CD14-positive monocyte (primary cell): Measurements from ENCODE around the gene IP6K2. TPM values are rescaled to one million over a fixed set of nuclear protein-coding genes. Genes with fewer than 3 reads are reported as not detected.

Experiments
- DNase-seq, 3 donors: peaks; one replicate each; pipeline ENCODE4 v3.0.0-alpha.2; 2011 to 2022
- H2AFZ ChIP-seq: 2 replicates; pipeline ENCODE4 v1.6.0; 2012; ENCODE audit warnings: mild to moderate bottlenecking, low read depth, low read length, inconsistent platforms; ENCODE audit not compliant: insufficient read depth, poor library complexity, severe bottlenecking
- H3K27ac ChIP-seq, 2 donors: 1 replicate in 1 of 2; 2 replicates in 1 of 2; pipeline ENCODE4 v1.5.1; 2012 to 2013; ENCODE audit warnings: low read length in 2 of 2, control low read depth in 1 of 2, inconsistent platforms in 1 of 2, low read depth in 1 of 2, mild to moderate bottlenecking in 1 of 2
- H3K27me3 ChIP-seq, 2 donors: one replicate each; pipeline versions ENCODE4 v1.6.0 to v1.6.1; 2011 to 2013; ENCODE audit warnings: low read length in 2 of 2; ENCODE audit not compliant: control insufficient read depth in 2 of 2, insufficient read depth in 2 of 2
- H3K36me3 ChIP-seq, 2 donors: replicated peaks in 1 of 2; 1 replicate in 1 of 2; 2 replicates in 1 of 2; pipeline versions ENCODE4 v1.5.1 to v1.6.1; 2012 to 2013; ENCODE audit warnings: low read length in 2 of 2, control low read depth in 1 of 2, inconsistent platforms in 1 of 2, mild to moderate bottlenecking in 1 of 2; ENCODE audit not compliant: insufficient read depth in 2 of 2, control insufficient read depth in 1 of 2
- H3K4me1 ChIP-seq, 2 donors: 1 replicate in 1 of 2; 2 replicates in 1 of 2; pipeline versions ENCODE4 v1.5.1 to v1.6.1; 2012 to 2013; ENCODE audit warnings: low read length in 2 of 2, control low read depth in 1 of 2, inconsistent platforms in 1 of 2, mild to moderate bottlenecking in 1 of 2, moderate library complexity in 1 of 2; ENCODE audit not compliant: insufficient read depth in 2 of 2, control insufficient read depth in 1 of 2
- H3K4me2 ChIP-seq: replicated peaks from 2 replicates; pipeline ENCODE3; 2012; ENCODE audit warnings: low read length, moderate library complexity, mild to moderate bottlenecking; ENCODE audit not compliant: poor library complexity, severe bottlenecking; ENCODE audit errors: extremely low read depth
- H3K4me3 ChIP-seq, 3 experiments: fragments of 200-600 bp in 1 of 3; sonication (generic) in 1 of 3; replicated peaks in 1 of 3; 1 replicate in 2 of 3; 2 replicates in 1 of 3; pipeline ENCODE4 v1.5.1; 2011 to 2013; ENCODE audit warnings: low read length in 3 of 3, mild to moderate bottlenecking in 3 of 3, control low read depth in 2 of 3, low read depth in 2 of 3, inconsistent platforms in 1 of 3, moderate library complexity in 1 of 3
- H3K79me2 ChIP-seq: 2 replicates; pipeline ENCODE4 v1.6.0; 2012; ENCODE audit warnings: mild to moderate bottlenecking, control low read depth, inconsistent platforms, low read length, moderate library complexity; ENCODE audit not compliant: insufficient read depth
- H3K9ac ChIP-seq: 2 replicates; pipeline ENCODE4 v1.6.0; 2017; ENCODE audit warnings: low read length, mild to moderate bottlenecking; ENCODE audit not compliant: insufficient read depth, poor library complexity, severe bottlenecking
- H3K9me3 ChIP-seq, 2 donors: replicated peaks in 1 of 2; 1 replicate in 1 of 2; 2 replicates in 1 of 2; pipeline versions ENCODE4 v1.5.1 to v1.6.1; 2012 to 2013; ENCODE audit warnings: low read length in 2 of 2, control low read depth in 1 of 2; ENCODE audit not compliant: control insufficient read depth in 1 of 2, insufficient read depth in 1 of 2
- H4K20me1 ChIP-seq: 2 replicates; pipeline ENCODE4 v1.6.0; 2012; ENCODE audit warnings: mild to moderate bottlenecking, low read length, control low read depth, moderate library complexity; ENCODE audit not compliant: insufficient read depth
- H3K27ac Mint-ChIP-seq, 7 donors: one replicate each; pipeline ENCODE4 v1.8.0; 2020; ENCODE audit warnings: mild to moderate bottlenecking in 7 of 7, mixed read lengths in 7 of 7, moderate library complexity in 6 of 7, inconsistent platforms in 2 of 7
- H3K27me3 Mint-ChIP-seq, 3 donors: one replicate each; pipeline ENCODE4 v1.8.0; 2021 to 2022; ENCODE audit warnings: low read depth in 3 of 3, mild to moderate bottlenecking in 3 of 3, mixed read lengths in 3 of 3, moderate library complexity in 3 of 3, inconsistent platforms in 1 of 3
- H3K36me3 Mint-ChIP-seq, 2 donors: one replicate each; pipeline ENCODE4 v1.8.0; 2020; ENCODE audit warnings: mixed read lengths in 2 of 2, inconsistent platforms in 1 of 2, mild to moderate bottlenecking in 1 of 2
- H3K4me1 Mint-ChIP-seq: one replicate; pipeline ENCODE4 v1.8.0; 2020; ENCODE audit warnings: mild to moderate bottlenecking, mixed read lengths
- H3K4me3 Mint-ChIP-seq, 2 donors: one replicate each; pipeline ENCODE4 v1.8.0; 2020; ENCODE audit warnings: mild to moderate bottlenecking in 2 of 2, mixed read lengths in 2 of 2, moderate library complexity in 1 of 2
- H3K9me3 Mint-ChIP-seq, 7 donors: one replicate each; pipeline ENCODE4 v1.8.0; 2020 to 2022; ENCODE audit warnings: mixed read lengths in 7 of 7, mild to moderate bottlenecking in 6 of 7, moderate library complexity in 6 of 7, inconsistent platforms in 2 of 7
- WGBS: methylation state at CpG from one replicate; pipeline ENCODE4 v1.1.5; 2013; ENCODE audit warnings: missing lambda C conversion rate; ENCODE audit not compliant: insufficient coverage; 5-methylcytosine and 5-hydroxymethylcytosine counted together
- intact Hi-C, 2 donors: fragments of 100-400 bp; cut with micrococcal nuclease; formaldehyde crosslinking; loops; one replicate each; pipeline versions ENCODE4 v1.15.0 to v1.15.1; 2023
- polyA plus RNA-seq, 3 donors: library from polyadenylated mRNA; depleted of rRNA in 1 of 3; unstranded in 2 of 3; stranded (reverse) in 1 of 3; fragments of 300-500 nt in 2 of 3; fragments of >200 nt in 1 of 3; fragmentation: Illumina TruSeq in 2 of 3; gene quantifications; 1 replicate in 2 of 3; 2 replicates in 1 of 3; pipeline ENCODE4 v1.2.3, GENCODE V29; 2012 to 2021
- small RNA-seq: library from RNA; depleted of rRNA; stranded (forward); fragments of <200 nt; gene quantifications from one replicate; pipeline ENCODE3, GENCODE V24; 2012; ENCODE audit warnings: low read depth; ENCODE audit not compliant: insufficient read length
- TF ChIP-seq, protein P1 (sequence below): fragments of 200-600 bp; IDR thresholded peaks from one replicate; pipeline ENCODE4 v1.8.0; 2022; ENCODE audit warnings: antibody characterized with exemption, mild to moderate bottlenecking

IP6K2 gene
- polyA plus RNA-seq, 3 donors = 16.5 to 53.8 (median 18.7) TPM

DNA sequence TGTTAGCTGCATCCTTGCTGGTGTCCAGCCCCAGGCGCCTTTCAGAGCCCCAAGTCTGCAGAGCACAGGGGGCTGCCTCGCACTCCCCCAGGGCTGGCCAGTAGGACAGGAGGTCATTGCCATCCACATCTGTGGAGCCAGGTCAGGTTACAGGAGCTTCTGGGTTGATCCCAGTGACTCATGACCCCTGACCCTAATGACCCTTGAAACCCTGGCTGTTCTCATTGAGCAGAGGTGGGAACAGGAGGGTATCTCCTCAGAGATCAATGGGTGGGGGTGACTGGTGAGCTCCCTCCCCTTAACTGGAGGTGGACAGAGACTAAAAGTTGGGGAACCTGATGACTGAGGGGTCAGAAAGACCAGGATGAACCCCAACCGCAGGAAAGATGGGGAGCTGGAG is 75.6 kb downstream of the IP6K2 start:
- Histone ChIP-seq H3K4me1 (peaks cover 2 to 3% of the 10 kb centered on the region in 2 donors), H2AFZ (no peak overlapping the region), H3K79me2 (no peaks in the 10 kb centered on the region), H3K4me3 (no peak overlapping the region), H3K36me3 (no peaks in the 10 kb centered on the region), H3K4me2 (no peak overlapping the region), H3K9me3 (no peaks in the 10 kb centered on the region), H3K9ac (no peak overlapping the region), H3K27ac (no peak overlapping the region), H4K20me1 (no peaks in the 10 kb centered on the region), H3K27me3 (no peaks in the 10 kb centered on the region)
- Mint-ChIP-seq H3K27me3 (peaks cover 2 to 5% (median 2%) of the 10 kb centered on the region in 3 donors), H3K4me3 (no peak overlapping the region), H3K4me1 (peaks cover 2% of the 10 kb centered on the region), H3K9me3 (no peaks in the 10 kb centered on the region), H3K27ac (no peak overlapping the region), H3K36me3 (no peaks in the 10 kb centered on the region)
- 94% methylated on average over 2 of the region's 3 CpGs for WGBS
- DNase-seq = no peak
- TF ChIP-seq, protein P1, sequence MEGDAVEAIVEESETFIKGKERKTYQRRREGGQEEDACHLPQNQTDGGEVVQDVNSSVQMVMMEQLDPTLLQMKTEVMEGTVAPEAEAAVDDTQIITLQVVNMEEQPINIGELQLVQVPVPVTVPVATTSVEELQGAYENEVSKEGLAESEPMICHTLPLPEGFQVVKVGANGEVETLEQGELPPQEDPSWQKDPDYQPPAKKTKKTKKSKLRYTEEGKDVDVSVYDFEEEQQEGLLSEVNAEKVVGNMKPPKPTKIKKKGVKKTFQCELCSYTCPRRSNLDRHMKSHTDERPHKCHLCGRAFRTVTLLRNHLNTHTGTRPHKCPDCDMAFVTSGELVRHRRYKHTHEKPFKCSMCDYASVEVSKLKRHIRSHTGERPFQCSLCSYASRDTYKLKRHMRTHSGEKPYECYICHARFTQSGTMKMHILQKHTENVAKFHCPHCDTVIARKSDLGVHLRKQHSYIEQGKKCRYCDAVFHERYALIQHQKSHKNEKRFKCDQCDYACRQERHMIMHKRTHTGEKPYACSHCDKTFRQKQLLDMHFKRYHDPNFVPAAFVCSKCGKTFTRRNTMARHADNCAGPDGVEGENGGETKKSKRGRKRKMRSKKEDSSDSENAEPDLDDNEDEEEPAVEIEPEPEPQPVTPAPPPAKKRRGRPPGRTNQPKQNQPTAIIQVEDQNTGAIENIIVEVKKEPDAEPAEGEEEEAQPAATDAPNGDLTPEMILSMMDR = no peak
- intact Hi-C loops = no loop called here

DNA sequence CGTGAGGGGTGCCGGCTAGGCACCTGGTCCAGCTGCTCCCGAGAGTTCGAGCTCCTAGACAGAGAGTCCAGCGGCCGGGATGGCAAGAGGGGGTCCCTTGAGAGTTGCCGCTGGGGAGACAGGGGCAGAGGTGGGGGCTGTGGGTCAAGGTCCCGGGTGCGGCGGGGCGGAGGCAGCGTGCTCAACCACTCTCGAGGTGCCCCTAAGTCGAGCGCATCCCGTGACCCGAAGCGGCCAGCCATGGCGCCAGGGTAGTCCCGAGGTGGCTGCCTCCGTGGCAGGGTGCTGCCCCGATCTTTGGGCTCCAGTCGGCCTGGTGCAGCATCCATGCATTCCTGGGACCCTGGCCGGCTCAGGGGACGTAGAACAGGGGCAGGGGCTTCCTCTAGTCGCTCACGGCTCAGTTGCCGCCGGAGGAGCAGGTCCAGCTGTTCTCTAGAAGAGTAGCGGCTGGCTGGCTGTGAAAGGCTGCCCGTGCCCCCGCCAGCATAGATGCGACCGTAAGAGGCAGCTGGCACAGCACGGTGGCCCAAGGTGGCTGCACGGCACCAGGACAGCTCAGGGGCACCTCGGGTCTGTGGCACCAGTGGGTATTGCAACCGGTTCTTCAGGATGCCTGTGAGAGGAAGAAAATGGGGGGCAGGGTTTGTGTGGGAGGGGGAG is 76.9 kb downstream of the IP6K2 start:
- H2AFZ ChIP-seq = no peak overlapping the region
- TF ChIP-seq, protein P1 = no peak
- H3K9me3 ChIP-seq = no peaks in the 10 kb centered on the region
- no peak overlapping the region for H3K4me2 ChIP-seq
- no peak overlapping the region for H3K4me3 Mint-ChIP-seq
- H4K20me1 ChIP-seq = no peaks in the 10 kb centered on the region
- no peak overlapping the region for H3K27ac ChIP-seq
- 96% methylated on average over 38 of the region's 38 CpGs for WGBS
- peaks cover 10 to 13% of the 10 kb centered on the region in 2 donors for H3K4me1 ChIP-seq
- peaks cover 2 to 5% (median 2%) of the 10 kb centered on the region in 3 donors for H3K27me3 Mint-ChIP-seq
- no peak overlapping the region for H3K27ac Mint-ChIP-seq
- no peaks in the 10 kb centered on the region for H3K9me3 Mint-ChIP-seq
- peaks cover 1% of the 10 kb centered on the region for H3K79me2 ChIP-seq
- no peaks in the 10 kb centered on the region for H3K36me3 Mint-ChIP-seq
- peaks cover 8% of the 10 kb centered on the region for H3K4me1 Mint-ChIP-seq
- no peak overlapping the region for H3K9ac ChIP-seq
- intact Hi-C loops = loop anchor here (10.0 kb wide), 1 partner anchor 175 kb away; a partner anchor contains a TSS
- H3K27me3 ChIP-seq = no peaks in the 10 kb centered on the region
- DNase-seq = no peak
- H3K4me3 ChIP-seq = no peak overlapping the region
- H3K36me3 ChIP-seq = no peaks in the 10 kb centered on the region

Small RNAs within 50 kb of the gene (small RNA-seq; reads per million reads assigned to genes)
- not detected for gene AC141002.1

Other genes with a start within 250 kb of the IP6K2 start
- gene SHISA5, start 213.0 kb downstream of the IP6K2 start, polyA plus RNA-seq = 100 to 1,000 TPM; 147 to 266 (median 242) TPM
- gene PFKFB4, start 160.4 kb downstream of the IP6K2 start, polyA plus RNA-seq = 10 to 100 TPM; 32.2 to 44.9 (median 34.9) TPM
- under 1 TPM in 1 of 3 donors, not detected in 2; 0.61 TPM for gene UCN2, start 153.4 kb downstream of the IP6K2 start, polyA plus RNA-seq
- gene COL7A1, start 121.9 kb downstream of the IP6K2 start, polyA plus RNA-seq = 1 to 10 TPM in 1 of 3 donors, under 1 TPM in 1, not detected in 1; 0.37 to 1.9 TPM
- gene UQCRC1, start 107.6 kb downstream of the IP6K2 start, polyA plus RNA-seq = 100 to 1,000 TPM; 326 to 409 (median 350) TPM
- gene TMEM89, start 95.5 kb downstream of the IP6K2 start, polyA plus RNA-seq = under 1 TPM in 1 of 3 donors, not detected in 2; 0.21 TPM
- gene SLC26A6, start 81.8 kb downstream of the IP6K2 start, polyA plus RNA-seq = 10 to 100 TPM; 16.3 to 92.8 (median 20.4) TPM
- gene CELSR3, start 54.3 kb downstream of the IP6K2 start, polyA plus RNA-seq = under 1 TPM in 1 of 3 donors, not detected in 2; 0.95 TPM
- 10 to 100 TPM in 1 of 3 donors, 1 to 10 TPM in 2; 4.2 to 14.8 (median 4.3) TPM for gene NCKIPSD, start 31.3 kb downstream of the IP6K2 start, polyA plus RNA-seq
- gene PRKAR2A, start 130.7 kb upstream of the IP6K2 start, polyA plus RNA-seq = 10 to 100 TPM in 2 of 3 donors, 1 to 10 TPM in 1; 7.5 to 13.0 (median 12.3) TPM
- gene SLC25A20, start 181.7 kb upstream of the IP6K2 start, polyA plus RNA-seq = 10 to 100 TPM; 43.6 to 60.8 (median 56.1) TPM
- 10 to 100 TPM; 68.2 to 94.8 (median 72.2) TPM for gene ARIH2, start 201.6 kb upstream of the IP6K2 start, polyA plus RNA-seq